Measurements from ENCODE around the gene TUBB2A. TPM values are rescaled to one million over a fixed set of nuclear protein-coding genes. Genes with fewer than 3 reads are reported as not detected.

TUBB2A gene
- total and polyA plus RNA-seq, 2 of the 4 experiments (the other 2 are of a cell fraction): 164 to 264 TPM

- dilution Hi-C loops (cut with HindIII; ENCODE audit: low sequenced_read_pairs, unreplicated experiment): no loop called here
- Histone ChIP-seq H3K9me1 (ENCODE audit: insufficient read depth, low read length) (peaks cover 12% of the 10 kb centered on the region; the same call in 1 of the 2 replicates), H3K27ac (ENCODE audit: insufficient read depth, low read length) (no peak overlapping the region), H2AK9ac (replicated peaks; ENCODE audit: low read depth, low read length, poor library complexity) (peak overlapping the region; percentile 48), H2AK5ac (ENCODE audit: low read depth, low read length) (no peak overlapping the region), H3K27me3 (ENCODE audit: control insufficient read depth, insufficient read depth, low read length) (no peaks in the 10 kb centered on the region), H3K56ac (ENCODE audit: extremely low read depth, insufficient read depth, low read length) (no peak overlapping the region), H2BK120ac (ENCODE audit: low read depth, low read length) (no peak overlapping the region), H2AFZ (replicated peaks; ENCODE audit: low read length, poor library complexity) (no peak overlapping the region), H2BK5ac (ENCODE audit: low read depth, low read length, poor library complexity, severe bottlenecking) (no peak overlapping the region), H3K4me2 (ENCODE audit: low read depth, low read length) (no peak overlapping the region), H4K91ac (ENCODE audit: insufficient read depth, low read depth, low read length) (no peak overlapping the region), H4K5ac (ENCODE audit: low read depth, low read length) (no peak overlapping the region), H3K23ac (ENCODE audit: low read depth, low read length) (no peak overlapping the region), H4K8ac (ENCODE audit: low read depth in 2 of 2, low read length in 2 of 2) (no peak overlapping the region), H3K36me3 (ENCODE audit: control insufficient read depth, insufficient read depth, low read length) (peaks cover 19% of the 10 kb centered on the region), H2BK15ac (ENCODE audit: low read depth, low read length) (no peak overlapping the region), H3K9ac (ENCODE audit: low read depth, low read length) (no peak overlapping the region), H3K14ac (replicated peaks; ENCODE audit: low read depth, low read length) (no peak overlapping the region), H3K4me1 (ENCODE audit: control insufficient read depth, insufficient read depth, low read length) (peaks cover 14% of the 10 kb centered on the region), H3K79me1 (ENCODE audit: low read depth in 1 of 2, low read length in 2 of 2) (no peaks in the 10 kb centered on the region; a peak in 1 of 4 replicates), H3K4ac (ENCODE audit: low read depth, low read length) (no peak overlapping the region), H3K4me3 (ENCODE audit: insufficient read depth, low read depth, low read length) (no peak overlapping the region), H3K18ac (ENCODE audit: low read depth, low read length) (no peak overlapping the region), H2BK20ac (ENCODE audit: low read depth, low read length) (no peak overlapping the region), H4K20me1 (ENCODE audit: insufficient read depth, low read length) (no peaks in the 10 kb centered on the region), H3K9me3 (ENCODE audit: control insufficient read depth, insufficient read depth, low read length) (no peaks in the 10 kb centered on the region)
- 91% methylated on average over 15 of the region's 20 CpGs; no CpG with 5 or more reads in 1 of the 2 experiments for WGBS, 2 experiments (ENCODE audit: extremely low coverage in 2 of 2, insufficient read length in 1 of 2)
- ChIA-PET POLR2A (ENCODE audit: unreplicated experiment) (interaction anchor here (1.0 kb wide), 1 partner anchor 11 kb away, joined by 3 read pairs; no protein-coding TSS in a partner anchor), CTCF (interaction anchor here (1.3 kb wide), 1 partner anchor 69 kb away, joined by 3 read pairs; no protein-coding TSS in a partner anchor)
- no peak for DNase-seq
- intact Hi-C loops (cut with micrococcal nuclease): no loop called here
- no peak for ATAC-seq (ENCODE audit: low read depth)
- no peak for TF ChIP-seq MAZ (IDR thresholded peaks at IDR 0.05; ENCODE audit: borderline replicate concordance, low read depth, low read length)
- TF ChIP-seq MAFK (IDR thresholded peaks at IDR 0.05; ENCODE audit: low read depth, low read length): no peak
- TF ChIP-seq RFX5 (IDR thresholded peaks at IDR 0.05; ENCODE audit: low read depth, low read length): no peak
- TF ChIP-seq MXI1 (IDR thresholded peaks at IDR 0.05; ENCODE audit: borderline replicate concordance, low read depth, low read length): no peak
- TF ChIP-seq RAD21 (IDR thresholded peaks at IDR 0.05; ENCODE audit: low read length): no peak
- TF ChIP-seq FOS (IDR thresholded peaks at IDR 0.05; ENCODE audit: low read depth, low read length): no peak
- TF ChIP-seq CEBPB (IDR thresholded peaks at IDR 0.05; ENCODE audit: low read depth, low read length): no peak
- TF ChIP-seq RCOR1 (IDR thresholded peaks at IDR 0.05; ENCODE audit: insufficient replicate concordance, low read length): no peak
- TF ChIP-seq NFE2L2 (IDR thresholded peaks at IDR 0.05; ENCODE audit: low read depth, low read length): no peak
- TF ChIP-seq USF2 (IDR thresholded peaks at IDR 0.05; ENCODE audit: low read depth, low read length): no peak
- TF ChIP-seq CHD1 (IDR thresholded peaks at IDR 0.05; ENCODE audit: low read depth, low read length): no peak
- TF ChIP-seq BHLHE40 (IDR thresholded peaks at IDR 0.05; ENCODE audit: low read depth, low read length): no peak
- no peak for TF ChIP-seq POLR2A (IDR thresholded peaks at IDR 0.05; ENCODE audit: low read depth, low read length)
- TF ChIP-seq ELK1 (IDR thresholded peaks at IDR 0.05; ENCODE audit: borderline replicate concordance, low read depth, low read length): no peak
- BruUV-seq (replicated peaks): no TSS peak
- in situ Hi-C loops (cut with MboI; ENCODE audit: low sequenced_read_pairs): loop anchor here (25.0 kb wide), 1 partner anchor 597 kb away; no protein-coding TSS in a partner anchor
Measured at GRCh38 chr6:3140201-3140600, 17.1 kb downstream of the TUBB2A start.

All from IMR-90 (cell line).